Gastrocnemius medialis (tissue), 4 donors: ENCODE measurements around the gene CCDC38. TPM values are rescaled to one million over a fixed set of nuclear protein-coding genes. Genes with fewer than 3 reads are reported as not detected.

Experiments used
- ATAC-seq, 2 donors: fragments of 150-250 bp; one replicate each; pipeline ENCODE4 v1.9.1; 2016
- DNase-seq, 2 donors: peaks; one replicate each; pipeline ENCODE4 v3.0.0-alpha.2; 2019
- H3K27ac ChIP-seq, 4 donors: fragments of 200-600 bp; sonication (generic); 1 replicate in 1 of 4; 2 replicates in 3 of 4; pipeline ENCODE4 v1.5.1; 2016 to 2018; ENCODE audit warnings: mild to moderate bottlenecking in 2 of 4, moderate library complexity in 1 of 4
- H3K27me3 ChIP-seq, 3 donors: fragments of 200-600 bp; sonication (generic) in 2 of 3; 1 replicate in 1 of 3; 2 replicates in 2 of 3; pipeline versions ENCODE4 v1.5.1 to v1.6.0; 2016 to 2019; ENCODE audit warnings: mild to moderate bottlenecking in 1 of 3, moderate library complexity in 1 of 3
- H3K36me3 ChIP-seq, 2 donors: fragments of 200-600 bp; sonication (generic) in 1 of 2; one replicate each; pipeline ENCODE4 v1.5.1; 2017 to 2018
- H3K4me1 ChIP-seq, 2 donors: fragments of 200-600 bp; sonication (generic) in 1 of 2; one replicate each; pipeline ENCODE4 v1.5.1; 2016 to 2017; ENCODE audit warnings: mild to moderate bottlenecking in 2 of 2
- H3K4me3 ChIP-seq, 4 donors: fragments of 200-600 bp; sonication (generic) in 3 of 4; 1 replicate in 1 of 4; 2 replicates in 3 of 4; pipeline ENCODE4 v1.5.1; 2016 to 2019; ENCODE audit warnings: mild to moderate bottlenecking in 2 of 4
- H3K9me3 ChIP-seq, 3 donors: fragments of 200-600 bp; sonication (generic) in 2 of 3; 1 replicate in 1 of 3; 2 replicates in 2 of 3; pipeline ENCODE4 v1.5.1; 2016 to 2019
- CTCF ChIP-seq, 5 experiments: fragments of 450-650 bp in 3 of 5; fragments of 200-600 bp in 2 of 5; sonication (generic) in 2 of 5; IDR thresholded peaks in 4 of 5; conservative IDR thresholded peaks in 1 of 5; 1 replicate in 4 of 5; 2 replicates in 1 of 5; pipeline ENCODE4 v1.5.1; 2016 to 2019; ENCODE audit warnings: antibody characterized with exemption in 5 of 5, mild to moderate bottlenecking in 3 of 5, moderate library complexity in 3 of 5
- POLR2A ChIP-seq, 2 donors: fragments of 450-650 bp; IDR thresholded peaks; one replicate each; pipeline ENCODE4 v1.6.1; 2017; ENCODE audit warnings: antibody characterized with exemption in 2 of 2, mild to moderate bottlenecking in 2 of 2, moderate library complexity in 2 of 2
- in situ Hi-C, 4 donors: fragments of 200-750 bp; cut with MboI; loops; one replicate each; pipeline versions ENCODE4 v1.15.0 to v1.8.0; 2017; ENCODE audit warnings: low sequenced_read_pairs in 4 of 4
- intact Hi-C: fragments of 100-400 bp; cut with DNase I; formaldehyde crosslinking; loops from one replicate; pipeline ENCODE4 v1.15.1; 2023; ENCODE audit warnings: low total_unique reads
- total RNA-seq, 4 donors: library from RNA; depleted of rRNA; stranded (reverse); fragments of >200 nt; gene quantifications; one replicate each; pipeline versions ENCODE4 v1.1.0 to v1.2.3, GENCODE V29; 2016

Gene CCDC38
- total RNA-seq, 4 donors from 2014 or later: not detected

GRCh38 chr12:95949477-95950206 is 7.2 kb upstream of the CCDC38 start:
- DNase-seq (no peak), ATAC-seq (no peak)
- Histone ChIP-seq H3K27me3 (no peaks in the 10 kb centered on the region), H3K36me3 (no peaks in the 10 kb centered on the region), H3K4me1 (no peaks in the 10 kb centered on the region), H3K9me3 (no peaks in the 10 kb centered on the region), H3K27ac (no peak overlapping the region), H3K4me3 (no peak overlapping the region)
- no peak for TF ChIP-seq POLR2A (IDR thresholded peaks at IDR 0.05)
- no peak for TF ChIP-seq CTCF (IDR thresholded peaks at IDR 0.05 in 4 of 5, conservative IDR thresholded peaks at IDR 0.05 in 1 of 5)
- intact Hi-C loops: no loop called here
- in situ Hi-C loops: no loop called here

GRCh38 chr12:95944108-95944704 is 1.8 kb upstream of the CCDC38 start:
- H3K4me3 ChIP-seq: no peak overlapping the region
- H3K4me1 ChIP-seq: peaks cover 4 to 9% of the 10 kb centered on the region in 2 donors
- in situ Hi-C loops: no loop called here
- intact Hi-C loops: no loop called here
- no peaks in the 10 kb centered on the region for H3K27me3 ChIP-seq
- no peak for TF ChIP-seq CTCF (IDR thresholded peaks at IDR 0.05 in 4 of 5, conservative IDR thresholded peaks at IDR 0.05 in 1 of 5)
- TF ChIP-seq POLR2A (IDR thresholded peaks at IDR 0.05): no peak
- H3K9me3 ChIP-seq: no peaks in the 10 kb centered on the region
- ATAC-seq (no peak), DNase-seq (no peak)
- H3K36me3 ChIP-seq: no peaks in the 10 kb centered on the region
- H3K27ac ChIP-seq: no peak overlapping the region

- peak within 1 kb of the TSS; percentile 79 to 88 (median 83) for H3K27ac ChIP-seq
- peaks cover 4 to 9% of the 10 kb centered on the region in 2 donors for H3K4me1 ChIP-seq
- DNase-seq (peak in 1 of 2 donors; percentile 29), ATAC-seq (peak; percentile 62 to 76)
- in situ Hi-C loops (no loop called here), intact Hi-C loops (loop anchor here (2.0 kb wide), 1 partner anchor 85 kb away; the partner anchor contains the start of gene SNRPF)
- H3K36me3 ChIP-seq: no peaks in the 10 kb centered on the region
- TF ChIP-seq CTCF (IDR thresholded peaks at IDR 0.05 in 4 of 5, conservative IDR thresholded peaks at IDR 0.05 in 1 of 5) (peak in 4 of 5 experiments; percentile 13 to 42 (median 26)), POLR2A (IDR thresholded peaks at IDR 0.05) (no peak)
- no peaks in the 10 kb centered on the region for H3K27me3 ChIP-seq
- peak within 1 kb of the TSS; percentile 68 to 90 (median 74) for H3K4me3 ChIP-seq
- no peaks in the 10 kb centered on the region for H3K9me3 ChIP-seq
These were observed 972 bp upstream of the CCDC38 start, which contains the start of gene AMDHD1 for GRCh38 chr12:95943330-95943842. AMDHD1 (plus strand) TSS chr12:95943331; CDS start chr12:95943399, 68 bp downstream.

- peak overlapping the region; percentile 68 to 90 (median 74) for H3K4me3 ChIP-seq
- H3K4me1 ChIP-seq: peaks cover 4 to 9% of the 10 kb centered on the region in 2 donors
- ATAC-seq (no peak), DNase-seq (no peak)
- no peak for TF ChIP-seq POLR2A (IDR thresholded peaks at IDR 0.05)
- H3K9me3 ChIP-seq: no peaks in the 10 kb centered on the region
- in situ Hi-C loops (no loop called here), intact Hi-C loops (loop anchor here (2.0 kb wide), 1 partner anchor 83 kb away; the partner anchor contains the start of gene SNRPF)
- no peaks in the 10 kb centered on the region for H3K36me3 ChIP-seq
- H3K27me3 ChIP-seq: no peaks in the 10 kb centered on the region
- peak overlapping the region; percentile 79 to 88 (median 83) for H3K27ac ChIP-seq
These were observed 302 bp downstream of the CCDC38 start for GRCh38 chr12:95942101-95942523.

GRCh38 chr12:95940514-95940913 is 1.9 kb downstream of the CCDC38 start:
- Histone ChIP-seq H3K27ac (no peak overlapping the region), H3K27me3 (no peaks in the 10 kb centered on the region), H3K9me3 (no peaks in the 10 kb centered on the region), H3K4me3 (no peak overlapping the region), H3K4me1 (peaks cover 4 to 9% of the 10 kb centered on the region in 2 donors), H3K36me3 (no peaks in the 10 kb centered on the region)
- TF ChIP-seq CTCF (IDR thresholded peaks at IDR 0.05 in 4 of 5, conservative IDR thresholded peaks at IDR 0.05 in 1 of 5): no peak
- no peak for TF ChIP-seq POLR2A (IDR thresholded peaks at IDR 0.05)
- intact Hi-C loops (no loop called here), in situ Hi-C loops (no loop called here)
- DNase-seq: no peak
- no peak for ATAC-seq
